Measurements from ENCODE around the gene MAPK14.
"Not testable (repeated sequence)": the region's sequence is repeated elsewhere in the genome, so short reads cannot be mapped to it uniquely, and the experiment has no call there.

MAPK14 gene

DNA sequence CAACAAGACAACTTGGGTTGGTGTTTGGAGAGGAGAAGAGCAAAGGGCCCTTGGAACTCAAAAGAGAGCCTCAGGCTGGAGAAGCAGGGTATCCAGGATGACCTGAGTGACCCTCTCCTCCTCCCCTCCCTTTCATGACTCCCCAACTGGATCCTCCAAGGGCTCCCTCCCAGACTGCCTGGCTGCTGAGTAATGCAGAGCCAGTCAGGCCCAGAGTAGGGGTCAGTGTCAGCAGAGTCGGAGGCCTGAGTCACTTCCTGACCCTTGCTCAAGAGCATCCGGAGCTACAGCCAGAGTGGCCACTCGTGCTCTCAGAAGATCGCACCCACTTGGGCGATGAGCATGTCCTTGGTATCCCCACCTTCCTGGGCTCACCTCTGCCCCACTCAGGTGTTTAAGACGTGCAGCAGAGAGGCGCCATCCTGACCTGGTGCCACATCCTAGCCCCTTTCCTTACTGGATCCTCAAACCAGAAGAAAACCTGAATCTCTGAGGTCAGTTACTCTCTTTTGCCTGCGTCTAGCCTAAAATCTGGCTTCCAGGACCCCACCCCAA is 99.9 kb downstream of the MAPK14 start:
- H3K4me3 ChIP-seq (ENCODE audit: low read depth, low read length) = no peak overlapping the region
- TF ChIP-seq, protein P1, sequence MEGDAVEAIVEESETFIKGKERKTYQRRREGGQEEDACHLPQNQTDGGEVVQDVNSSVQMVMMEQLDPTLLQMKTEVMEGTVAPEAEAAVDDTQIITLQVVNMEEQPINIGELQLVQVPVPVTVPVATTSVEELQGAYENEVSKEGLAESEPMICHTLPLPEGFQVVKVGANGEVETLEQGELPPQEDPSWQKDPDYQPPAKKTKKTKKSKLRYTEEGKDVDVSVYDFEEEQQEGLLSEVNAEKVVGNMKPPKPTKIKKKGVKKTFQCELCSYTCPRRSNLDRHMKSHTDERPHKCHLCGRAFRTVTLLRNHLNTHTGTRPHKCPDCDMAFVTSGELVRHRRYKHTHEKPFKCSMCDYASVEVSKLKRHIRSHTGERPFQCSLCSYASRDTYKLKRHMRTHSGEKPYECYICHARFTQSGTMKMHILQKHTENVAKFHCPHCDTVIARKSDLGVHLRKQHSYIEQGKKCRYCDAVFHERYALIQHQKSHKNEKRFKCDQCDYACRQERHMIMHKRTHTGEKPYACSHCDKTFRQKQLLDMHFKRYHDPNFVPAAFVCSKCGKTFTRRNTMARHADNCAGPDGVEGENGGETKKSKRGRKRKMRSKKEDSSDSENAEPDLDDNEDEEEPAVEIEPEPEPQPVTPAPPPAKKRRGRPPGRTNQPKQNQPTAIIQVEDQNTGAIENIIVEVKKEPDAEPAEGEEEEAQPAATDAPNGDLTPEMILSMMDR (IDR thresholded peaks at IDR 0.05; ENCODE audit: low read depth, low read length) = no peak

GRCh38 chr6:36128073-36128472 is 100.5 kb downstream of the MAPK14 start:
- no peak overlapping the region for H3K4me3 ChIP-seq (ENCODE audit: low read depth, low read length)
- TF ChIP-seq, protein P1 (IDR thresholded peaks at IDR 0.05; ENCODE audit: low read depth, low read length) = no peak

DNA sequence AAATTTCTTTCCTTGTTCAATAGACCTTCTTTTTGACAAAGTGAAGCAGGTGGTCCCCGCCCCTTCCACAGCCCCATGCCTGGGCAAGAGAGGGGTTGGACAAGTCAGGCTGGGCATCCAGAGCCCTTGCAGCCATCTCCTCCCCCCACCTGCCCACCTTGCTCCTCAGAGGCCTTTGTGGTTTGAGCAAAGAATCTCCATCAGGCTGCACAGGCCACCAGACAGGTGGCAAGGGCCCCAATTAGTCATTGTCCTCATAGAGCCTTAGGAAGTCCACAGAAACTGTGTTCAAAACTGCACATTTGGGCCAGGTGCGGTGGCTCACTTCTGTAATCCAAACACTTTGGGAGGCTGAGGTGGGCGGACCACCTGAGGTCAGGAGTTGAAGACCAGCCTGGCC is 101.2 kb downstream of the MAPK14 start:
- no peak overlapping the region for H3K4me3 ChIP-seq (ENCODE audit: low read depth, low read length)
- TF ChIP-seq, protein P1 (IDR thresholded peaks at IDR 0.05; ENCODE audit: low read depth, low read length) = no peak

DNA sequence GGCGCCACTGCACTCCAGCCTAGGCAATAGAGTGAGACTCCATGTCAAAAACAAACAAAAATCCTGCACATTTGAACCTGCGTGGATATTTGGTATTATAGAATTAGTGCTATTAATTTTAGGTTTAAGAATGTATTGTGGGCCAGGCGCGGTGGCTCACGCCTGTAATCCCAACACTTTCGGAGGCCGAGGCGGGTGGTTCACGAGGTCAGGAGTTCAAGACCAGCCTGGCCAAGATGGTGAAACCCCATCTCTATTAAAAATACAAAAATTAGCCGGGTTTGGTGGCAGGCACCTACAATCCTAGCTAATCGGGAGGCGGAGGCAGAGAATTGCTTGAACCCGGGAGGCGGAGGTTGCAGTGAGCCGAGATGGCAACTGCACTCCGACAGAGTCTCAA is 101.7 kb downstream of the MAPK14 start:
- H3K4me3 ChIP-seq (ENCODE audit: low read depth, low read length) = not testable (repeated sequence)

DNA sequence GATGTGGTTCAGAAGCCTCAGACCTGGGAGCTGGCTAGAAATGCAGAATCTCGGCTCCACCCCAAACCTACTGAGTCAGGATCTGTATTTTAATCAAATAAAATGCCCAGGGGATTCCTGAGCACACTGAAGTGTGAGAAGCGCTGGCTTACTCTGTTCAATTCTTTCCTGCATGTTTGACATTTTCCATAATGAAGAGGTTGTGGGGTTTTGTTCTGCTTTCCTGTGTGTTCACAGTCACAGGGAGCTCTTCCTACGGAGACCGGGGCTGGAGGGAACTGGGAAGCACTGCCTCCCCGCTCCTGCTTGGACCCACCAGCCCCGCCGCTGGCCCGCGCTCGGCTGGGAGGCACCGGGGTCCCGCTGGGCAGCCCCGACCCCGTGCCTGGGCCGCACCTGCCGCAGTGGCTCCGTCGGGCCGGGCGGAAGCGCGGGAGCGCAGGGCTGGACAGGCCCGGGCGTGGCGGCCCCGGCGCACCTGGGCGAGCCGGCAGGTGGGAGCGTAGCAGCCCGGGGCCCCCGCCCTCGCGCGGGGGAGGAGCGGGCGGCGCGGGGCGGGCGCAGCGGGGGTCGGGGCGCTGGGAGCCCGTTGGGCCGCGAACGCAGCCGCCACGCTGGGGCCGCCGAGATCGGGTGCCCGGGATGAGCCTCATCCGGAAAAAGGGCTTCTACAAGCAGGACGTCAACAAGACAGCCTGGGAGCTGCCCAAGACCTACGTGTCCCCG is 102.5 kb downstream of the MAPK14 start, which contains the start of gene MAPK13:
Gene MAPK13, plus strand, starts transcription at position 573 of the 726 bp plus-strand sequence. Its CDS starts 70 bp downstream, at position 643.
- H3K4me3 ChIP-seq (ENCODE audit: low read depth, low read length) = no peak within 1 kb of the TSS
- TF ChIP-seq, protein P1 (IDR thresholded peaks at IDR 0.05; ENCODE audit: low read depth, low read length) = no peak

- TF ChIP-seq, protein P1 (IDR thresholded peaks at IDR 0.05; ENCODE audit: low read depth, low read length) = no peak
- no peak overlapping the region for H3K4me3 ChIP-seq (ENCODE audit: low read depth, low read length)
Observed at GRCh38 chr6:36130667-36131510, 103.3 kb downstream of the MAPK14 start.

DNA sequence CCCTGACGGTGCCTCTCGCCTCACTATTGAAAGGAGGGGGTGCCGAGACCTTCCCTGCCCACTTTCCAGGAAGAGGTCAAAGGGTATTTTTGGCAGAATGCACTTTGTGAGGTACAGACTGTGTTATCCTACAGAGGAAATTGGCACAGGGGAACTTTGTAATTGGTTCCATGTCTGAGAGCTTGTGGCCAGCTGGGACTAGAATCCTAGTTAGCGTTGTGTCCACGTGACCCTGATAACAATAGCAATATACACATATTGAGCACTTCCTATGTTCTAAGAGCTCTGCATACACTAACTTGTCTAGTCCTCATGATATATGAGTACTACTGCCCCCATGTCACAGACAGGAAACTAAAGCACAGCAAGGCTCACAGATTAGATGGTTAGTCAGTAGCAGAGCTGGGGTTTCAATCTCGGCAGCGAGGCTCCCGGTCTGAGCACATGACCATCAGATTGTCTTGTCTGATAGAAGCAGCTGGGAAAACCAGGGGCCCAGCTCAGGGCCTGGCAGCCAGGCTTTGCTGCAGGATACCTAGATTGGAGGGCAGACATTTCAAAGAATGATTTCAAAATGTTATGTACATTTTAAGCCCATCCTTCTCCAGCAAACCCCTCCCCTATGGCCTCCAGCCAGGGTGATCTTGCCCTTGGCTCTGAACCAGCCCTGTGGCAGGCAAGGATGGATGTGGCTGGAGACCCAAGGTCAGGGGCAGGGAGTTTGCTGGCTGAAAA is 104.1 kb downstream of the MAPK14 start:
- TF ChIP-seq, protein P1 (IDR thresholded peaks at IDR 0.05; ENCODE audit: low read depth, low read length) = no peak
- H3K4me3 ChIP-seq (ENCODE audit: low read depth, low read length) = no peak overlapping the region

Measured in WI38 (cell line).